Measurements from ENCODE around the gene FXYD5.

Gene FXYD5

GRCh38 chr19:35213663-35214632 lies 59.4 kb downstream of the FXYD5 start:
- peak; percentile 71 for DNase-seq (ENCODE audit: low read depth)

GRCh38 chr19:35214766-35215422 lies 60.4 kb downstream of the FXYD5 start:
- DNase-seq (ENCODE audit: low read depth) = no peak

DNA sequence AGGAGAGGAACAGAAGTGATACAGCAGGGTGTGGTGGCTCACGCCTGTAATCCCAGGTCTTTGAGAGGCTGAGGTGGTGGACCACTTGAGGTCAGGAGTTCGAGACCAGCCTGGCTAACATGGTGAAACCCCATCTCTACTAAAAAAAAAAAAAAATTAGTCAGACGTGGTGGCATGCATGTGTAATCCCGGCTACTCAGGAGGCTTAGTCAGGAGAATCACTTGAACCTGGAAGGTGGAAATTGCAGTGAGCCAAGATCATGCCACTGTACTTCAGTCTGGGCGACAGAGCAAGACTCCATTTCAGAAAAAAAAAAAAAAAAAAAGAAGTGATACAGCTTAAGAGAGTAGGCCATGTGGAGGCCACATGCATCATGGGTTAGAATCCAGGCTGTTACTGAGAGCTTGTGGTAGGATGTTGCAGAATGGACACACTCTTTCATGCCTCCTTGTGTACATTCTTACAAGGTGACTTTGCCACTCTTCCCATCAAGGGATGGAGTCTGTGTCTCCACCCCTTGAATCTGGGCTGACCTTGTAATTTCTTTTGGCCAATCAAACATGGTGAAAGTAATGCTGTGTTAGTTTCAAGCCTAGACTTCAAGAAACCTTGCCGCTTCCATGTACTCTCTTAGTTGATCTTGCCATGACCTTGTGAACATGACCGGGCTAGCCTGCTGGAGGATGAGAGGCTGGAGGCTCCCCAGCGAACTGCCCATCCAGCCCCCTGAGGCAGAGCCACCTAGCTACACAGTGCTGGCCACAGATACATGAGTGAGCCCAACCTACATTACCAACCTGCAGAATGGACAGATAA lies 61.7 kb downstream of the FXYD5 start:
- DNase-seq (ENCODE audit: low read depth) = peak; percentile 40

DNA sequence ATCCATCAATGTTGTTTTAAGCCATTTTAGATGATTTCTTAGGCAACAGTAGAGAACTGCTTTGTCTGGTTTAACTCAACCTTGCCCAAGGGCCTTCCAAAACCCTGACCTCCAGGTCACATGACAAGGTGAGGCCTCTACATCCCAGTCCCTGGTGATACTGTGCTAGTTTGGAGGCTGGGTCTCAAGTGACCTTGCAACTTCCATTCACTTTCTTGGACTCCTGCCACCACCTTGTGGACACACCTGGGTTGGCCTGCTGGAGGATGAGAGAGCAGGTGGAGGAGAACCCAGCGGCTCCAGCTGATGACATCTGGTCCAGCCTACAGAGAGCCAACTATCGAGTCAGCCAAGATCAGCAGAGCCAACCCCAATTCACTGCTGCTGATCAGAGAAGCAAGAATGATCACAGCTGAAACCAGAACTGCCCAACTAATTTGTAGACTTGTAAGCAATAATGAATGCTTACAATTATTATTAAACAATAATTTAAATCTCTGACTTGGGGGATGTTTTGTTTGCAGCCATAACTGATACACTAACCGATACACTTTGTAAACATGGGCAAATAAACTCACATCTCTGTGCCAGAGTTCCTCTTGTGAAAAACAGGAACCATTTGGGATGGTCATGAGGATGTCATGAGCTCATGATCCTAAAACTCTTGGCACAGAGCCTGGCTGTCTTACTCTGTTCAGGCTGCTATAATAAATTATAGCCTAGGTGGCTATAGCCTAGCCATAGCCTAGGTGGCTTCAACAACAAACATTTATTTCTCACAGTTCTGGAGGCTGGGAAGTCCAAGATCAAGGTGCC lies 62.5 kb downstream of the FXYD5 start:
- DNase-seq (ENCODE audit: low read depth) = no peak

DNA sequence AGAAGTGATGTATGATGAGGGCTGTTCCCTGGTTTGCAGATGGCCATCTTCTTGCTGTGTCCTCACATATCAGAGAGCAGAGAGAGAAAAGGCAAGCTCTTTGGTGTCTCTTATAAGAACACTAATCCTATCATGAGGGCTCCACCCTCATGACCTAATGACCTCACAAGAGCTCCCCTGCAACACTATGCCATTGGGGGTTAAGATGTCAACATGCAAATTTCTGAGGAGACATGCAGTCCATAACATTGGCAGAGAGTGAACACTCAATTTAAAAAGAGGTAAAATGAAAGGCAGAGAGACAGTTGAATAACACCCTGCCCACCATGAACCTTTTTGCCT lies 63.1 kb downstream of the FXYD5 start:
- no peak for DNase-seq (ENCODE audit: low read depth)

GRCh38 chr19:35219008-35219407 lies 64.5 kb downstream of the FXYD5 start:
- DNase-seq (ENCODE audit: low read depth) = no peak
